Measurements from ENCODE around the gene IZUMO1.
"Not testable (repeated sequence)": the region's sequence is repeated elsewhere in the genome, so short reads cannot be mapped to it uniquely, and the experiment has no call there.

The IZUMO1 gene

GRCh38 chr19:48746738-48747575 lies at the start of gene IZUMO1:
TSS of gene IZUMO1 (minus strand) at chr19:48746909. CDS start at chr19:48745859, 1,050 bp downstream.
- peak; percentile 37 for DNase-seq

- no peak for DNase-seq
Observed at GRCh38 chr19:48795685-48796070, 49.0 kb upstream of the IZUMO1 start.

GRCh38 chr19:48795055-48795684 lies 48.5 kb upstream of the IZUMO1 start:
- peak; percentile 79 for DNase-seq

GRCh38 chr19:48794291-48794690 lies 47.6 kb upstream of the IZUMO1 start:
- no peak for DNase-seq

GRCh38 chr19:48793271-48793670 lies 46.6 kb upstream of the IZUMO1 start:
- no peak for DNase-seq

- DNase-seq, result not testable (repeated sequence)
Observed at GRCh38 chr19:48787331-48787730, 40.6 kb upstream of the IZUMO1 start.

GRCh38 chr19:48786422-48786821 lies 39.7 kb upstream of the IZUMO1 start:
- not testable (repeated sequence) for DNase-seq

GRCh38 chr19:48784527-48784926 lies 37.8 kb upstream of the IZUMO1 start:
- no peak for DNase-seq

GRCh38 chr19:48780631-48781391 lies 34.1 kb upstream of the IZUMO1 start:
- no peak for DNase-seq

- DNase-seq, result no peak
Observed at GRCh38 chr19:48779636-48780035, 32.9 kb upstream of the IZUMO1 start.

- DNase-seq, result no peak
Observed at GRCh38 chr19:48777720-48778119, 31.0 kb upstream of the IZUMO1 start.

GRCh38 chr19:48777139-48777538 lies 30.4 kb upstream of the IZUMO1 start:
- no peak for DNase-seq

- DNase-seq, result no peak
Observed at GRCh38 chr19:48772503-48772953, 25.8 kb upstream of the IZUMO1 start.

GRCh38 chr19:48770734-48771472 lies 24.2 kb upstream of the IZUMO1 start:
- no peak for DNase-seq

- DNase-seq, result no peak
Observed at GRCh38 chr19:48770266-48770665, 23.6 kb upstream of the IZUMO1 start.

GRCh38 chr19:48768994-48769713 lies 22.4 kb upstream of the IZUMO1 start:
- no peak for DNase-seq

GRCh38 chr19:48768171-48768753 lies 21.6 kb upstream of the IZUMO1 start:
- DNase-seq, result not testable (repeated sequence)

GRCh38 chr19:48765816-48766215 lies 19.1 kb upstream of the IZUMO1 start:
- DNase-seq, result not testable (repeated sequence)

GRCh38 chr19:48760504-48761205 lies 13.9 kb upstream of the IZUMO1 start:
- no peak for DNase-seq

GRCh38 chr19:48757741-48758144 lies 11.0 kb upstream of the IZUMO1 start:
- no peak for DNase-seq

- no peak for DNase-seq
Observed at GRCh38 chr19:48757089-48757675, 10.5 kb upstream of the IZUMO1 start.

All from stimulated activated CD4-positive, alpha-beta T cell treated with anti-CD3 and anti-CD28 coated beads, Interleukin-12 subunit alpha, Interleukin-12 subunit beta, amount 100 ng/mL, for 4 hours (primary cell).